ENCODE measurements around the gene CPED1. TPM values are rescaled to one million over a fixed set of nuclear protein-coding genes. Genes with fewer than 3 reads are reported as not detected.
"Not testable (repeated sequence)": the region's sequence is repeated elsewhere in the genome, so short reads cannot be mapped to it uniquely, and the experiment has no call there.

The CPED1 gene
- total RNA-seq, 2 donors from 2014 or later: not detected

DNA sequence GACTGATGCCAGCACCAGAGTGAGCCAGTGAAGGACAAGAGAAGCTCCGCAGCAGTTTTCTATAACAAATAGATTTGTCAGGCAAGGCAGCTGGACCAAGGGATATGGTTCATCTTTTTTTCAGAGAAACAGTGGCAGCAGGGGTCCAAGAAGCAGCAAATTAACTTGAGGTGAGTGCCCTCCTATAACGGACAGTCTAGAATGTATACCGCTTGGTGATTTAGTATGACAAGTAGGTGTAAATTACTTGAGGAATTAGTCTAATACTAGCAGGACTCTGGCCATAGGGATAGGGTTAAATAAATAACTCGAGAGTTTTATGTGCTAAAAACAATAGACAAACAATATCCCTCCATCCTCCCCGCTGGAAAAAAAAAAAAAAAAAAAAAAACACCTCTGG, 187.3 kb downstream of the CPED1 start:
- H3K9me3 Mint-ChIP-seq: peaks cover 5% of the 10 kb centered on the region
- no peak overlapping the region for H3K4me3 Mint-ChIP-seq
- H3K36me3 Mint-ChIP-seq: no peaks in the 10 kb centered on the region
- no peak for ATAC-seq
- peaks cover 0 to 8% of the 10 kb centered on the region in 2 donors for H3K4me1 Mint-ChIP-seq (ENCODE audit: low read depth in 2 of 2)
- H3K27me3 Mint-ChIP-seq: peaks cover 0 to 13% of the 10 kb centered on the region in 2 donors
- no peak for DNase-seq (ENCODE audit: low spot score)
- H3K27ac Mint-ChIP-seq: no peak overlapping the region

DNA sequence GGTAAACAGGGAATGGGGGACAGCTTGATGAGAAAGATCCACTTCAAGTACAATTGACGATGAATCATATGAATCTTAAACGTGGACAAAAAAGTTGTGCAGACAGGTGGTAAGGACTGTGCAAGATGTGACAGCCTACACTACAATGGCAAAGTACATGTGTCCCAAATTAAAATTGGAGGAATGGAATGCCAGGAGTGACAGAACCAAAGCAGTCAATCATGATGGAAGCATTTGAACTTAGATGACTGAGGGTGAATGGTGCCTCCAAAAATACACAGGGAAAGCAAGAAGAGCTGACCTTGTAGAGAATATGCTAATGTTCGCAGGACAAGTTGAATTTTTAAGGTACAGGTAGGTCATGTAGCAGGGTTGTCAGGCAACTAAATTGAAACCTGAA, 189.9 kb downstream of the CPED1 start:
- DNase-seq (ENCODE audit: low spot score) (no peak), ATAC-seq (no peak)
- H3K9me3 Mint-ChIP-seq: peaks cover 5% of the 10 kb centered on the region
- H3K4me1 Mint-ChIP-seq (ENCODE audit: low read depth in 2 of 2): peaks cover 0 to 8% of the 10 kb centered on the region in 2 donors
- H3K27ac Mint-ChIP-seq: no peak overlapping the region
- no peak overlapping the region for H3K4me3 Mint-ChIP-seq
- peaks cover 8 to 12% of the 10 kb centered on the region in 2 donors for H3K27me3 Mint-ChIP-seq
- no peaks in the 10 kb centered on the region for H3K36me3 Mint-ChIP-seq

DNA sequence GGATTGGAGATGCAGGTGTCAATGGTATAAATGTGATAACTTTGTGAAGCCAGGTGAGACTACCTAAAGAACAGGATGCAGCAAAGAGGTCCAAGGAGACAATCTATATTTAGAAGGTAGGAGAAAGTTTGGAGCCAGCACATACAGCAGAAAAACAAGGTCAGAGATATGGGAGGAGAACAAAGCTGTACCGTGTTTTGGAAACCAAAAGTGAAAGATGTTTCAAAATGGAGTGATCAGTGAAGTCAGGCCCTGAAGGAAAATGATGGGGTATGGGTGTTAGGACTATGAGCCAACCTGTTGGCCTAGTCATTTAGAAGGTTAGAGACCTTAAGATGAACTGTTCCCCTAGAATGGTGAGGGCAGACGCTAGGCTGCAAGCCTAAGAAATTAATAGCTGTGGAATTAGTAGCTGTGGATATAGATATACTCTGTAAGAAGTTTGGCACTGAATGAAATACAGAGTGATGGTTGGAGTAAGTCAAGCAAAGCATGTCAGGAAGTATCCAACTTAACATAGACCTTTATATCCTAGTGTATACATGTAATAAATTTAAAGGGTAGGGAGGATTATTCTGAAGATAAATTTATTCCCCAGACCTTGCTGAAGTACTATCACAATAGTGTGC, 190.5 kb downstream of the CPED1 start:
- H3K36me3 Mint-ChIP-seq: no peaks in the 10 kb centered on the region
- H3K27me3 Mint-ChIP-seq: peaks cover 8 to 12% of the 10 kb centered on the region in 2 donors
- peaks cover 0 to 8% of the 10 kb centered on the region in 2 donors for H3K4me1 Mint-ChIP-seq (ENCODE audit: low read depth in 2 of 2)
- ATAC-seq: peak in 1 of 2 donors; percentile 61
- H3K4me3 Mint-ChIP-seq: no peak overlapping the region
- peaks cover 5% of the 10 kb centered on the region for H3K9me3 Mint-ChIP-seq
- DNase-seq (ENCODE audit: low spot score): no peak
- H3K27ac Mint-ChIP-seq: no peak overlapping the region

DNA sequence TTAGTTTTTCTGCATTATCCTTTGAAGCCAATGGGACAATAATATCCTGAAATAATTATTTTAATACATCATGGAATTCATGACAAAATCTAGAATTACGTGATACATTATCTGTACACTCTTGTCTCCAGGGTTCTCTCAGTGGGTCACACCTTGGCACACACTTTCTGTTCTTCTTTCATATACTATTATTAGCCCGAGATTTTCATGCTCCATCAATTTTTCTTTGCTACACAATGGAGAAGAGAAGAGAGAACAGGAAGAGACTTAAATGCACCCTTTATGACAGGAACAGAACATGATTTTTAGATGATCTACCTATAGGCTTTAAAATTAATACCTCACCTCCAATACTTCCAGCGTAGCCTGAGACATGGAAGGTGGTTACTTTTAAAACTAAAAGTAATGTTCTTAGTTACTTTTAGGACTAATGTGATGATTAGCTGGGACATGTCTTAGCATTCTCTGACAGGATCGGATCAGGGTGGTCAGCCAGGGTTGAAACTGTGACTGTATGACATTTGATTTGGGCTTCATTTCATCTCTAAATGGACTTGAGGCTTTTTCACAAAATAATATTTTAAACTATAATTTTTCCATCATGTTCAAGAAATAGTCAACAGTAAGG, 192.0 kb downstream of the CPED1 start:
- Mint-ChIP-seq H3K4me1 (ENCODE audit: low read depth in 2 of 2) (peaks cover 0 to 8% of the 10 kb centered on the region in 2 donors), H3K36me3 (no peaks in the 10 kb centered on the region), H3K27ac (no peak overlapping the region), H3K27me3 (peaks cover 6 to 8% of the 10 kb centered on the region in 2 donors), H3K4me3 (no peak overlapping the region), H3K9me3 (peaks cover 5% of the 10 kb centered on the region)
- DNase-seq (ENCODE audit: low spot score) (no peak), ATAC-seq (no peak)

DNA sequence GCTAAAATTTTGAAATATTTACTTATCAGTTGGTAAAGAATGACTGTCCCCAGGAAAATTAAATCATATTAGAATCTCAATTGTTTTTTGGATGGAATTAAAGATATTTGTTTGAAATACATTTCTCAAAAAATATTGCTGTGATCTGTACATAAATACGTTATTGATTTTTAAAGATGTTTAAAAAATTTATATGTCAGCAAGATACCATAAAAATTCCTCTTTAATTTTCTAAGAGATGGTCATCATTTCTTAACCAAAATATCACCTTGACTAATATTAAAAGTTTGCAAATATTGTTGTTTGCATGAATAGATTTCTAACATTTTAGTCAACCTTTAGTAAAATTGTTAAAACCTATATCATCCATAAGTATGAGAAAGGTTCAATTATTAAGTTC, 192.8 kb downstream of the CPED1 start:
- Mint-ChIP-seq H3K27ac (no peak overlapping the region), H3K4me3 (no peak overlapping the region), H3K9me3 (peaks cover 5% of the 10 kb centered on the region), H3K27me3 (peaks cover 6 to 8% of the 10 kb centered on the region in 2 donors), H3K4me1 (ENCODE audit: low read depth in 2 of 2) (peaks cover 0 to 8% of the 10 kb centered on the region in 2 donors), H3K36me3 (no peaks in the 10 kb centered on the region)
- DNase-seq (ENCODE audit: low spot score): no peak
- no peak for ATAC-seq

DNA sequence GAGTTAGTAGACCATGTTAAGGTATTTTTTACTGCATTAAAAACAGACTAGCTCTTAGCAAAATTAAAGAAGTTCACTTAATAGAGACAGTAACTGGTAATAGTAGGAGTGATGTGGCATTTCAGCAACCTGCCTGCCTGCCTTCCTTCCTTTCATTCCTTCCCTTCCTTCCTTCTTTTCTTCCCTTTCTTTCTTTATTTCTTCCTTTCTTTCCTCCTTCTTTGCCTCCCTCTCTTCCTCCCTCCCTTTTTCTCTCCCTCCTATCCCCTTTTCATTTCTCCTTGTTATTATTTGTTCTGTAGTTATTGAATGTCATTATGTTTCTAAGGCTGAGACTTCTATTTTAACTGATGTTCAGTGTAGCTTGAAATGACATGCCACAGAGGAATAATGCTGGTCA, 193.8 kb downstream of the CPED1 start:
- Mint-ChIP-seq H3K4me1 (ENCODE audit: low read depth in 2 of 2) (peaks cover 0 to 8% of the 10 kb centered on the region in 2 donors), H3K4me3 (no peak overlapping the region), H3K9me3 (peaks cover 5% of the 10 kb centered on the region), H3K27me3 (peaks cover 6 to 8% of the 10 kb centered on the region in 2 donors), H3K36me3 (no peaks in the 10 kb centered on the region), H3K27ac (no peak overlapping the region)
- DNase-seq (ENCODE audit: low spot score) (no peak), ATAC-seq (no peak)

DNA sequence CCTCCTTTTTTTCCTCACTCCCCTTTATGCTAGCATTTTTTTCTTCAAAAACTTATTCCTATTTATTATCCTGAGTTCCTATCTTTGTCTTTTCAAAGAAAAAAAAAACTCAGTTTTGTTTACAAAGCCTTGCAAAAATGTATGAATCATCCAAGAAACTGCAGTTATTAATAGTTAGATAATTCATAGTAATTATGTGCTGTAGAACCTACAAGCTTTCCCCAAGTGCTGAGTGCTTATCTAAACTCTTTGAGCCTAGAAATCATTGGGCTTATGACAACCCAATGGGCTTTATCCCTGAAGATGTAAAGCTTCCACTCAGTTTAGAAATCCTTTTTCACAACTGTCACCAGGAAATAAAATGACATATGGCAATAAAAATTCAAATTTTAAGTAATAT, 194.4 kb downstream of the CPED1 start:
- no peak overlapping the region for H3K27ac Mint-ChIP-seq
- no peak for ATAC-seq
- peaks cover 0 to 8% of the 10 kb centered on the region in 2 donors for H3K4me1 Mint-ChIP-seq (ENCODE audit: low read depth in 2 of 2)
- no peak for DNase-seq (ENCODE audit: low spot score)
- H3K36me3 Mint-ChIP-seq: no peaks in the 10 kb centered on the region
- H3K4me3 Mint-ChIP-seq: no peak overlapping the region
- peaks cover 6 to 8% of the 10 kb centered on the region in 2 donors for H3K27me3 Mint-ChIP-seq
- H3K9me3 Mint-ChIP-seq: peaks cover 5% of the 10 kb centered on the region

DNA sequence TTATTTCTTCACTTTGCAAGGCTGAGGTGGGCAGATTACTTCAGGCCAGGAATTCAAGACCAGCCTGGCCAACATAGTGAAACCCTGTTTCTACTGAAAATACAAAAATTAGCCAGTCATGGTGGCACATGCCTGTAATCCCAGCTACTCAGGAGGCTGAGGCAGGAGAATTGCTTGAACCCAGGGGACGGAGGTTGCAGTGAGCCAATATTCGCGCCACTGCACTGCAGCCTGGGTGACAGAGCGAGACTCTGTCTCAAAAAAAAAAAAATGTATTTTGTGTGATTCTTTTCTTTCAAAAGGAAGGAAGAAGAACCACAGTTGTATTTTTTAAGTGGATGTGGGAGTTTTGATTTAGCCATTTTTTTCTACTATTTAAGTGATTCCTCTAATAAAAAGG, 195.4 kb downstream of the CPED1 start:
- H3K36me3 Mint-ChIP-seq; H3K4me1 Mint-ChIP-seq (ENCODE audit: low read depth in 2 of 2); DNase-seq (ENCODE audit: low spot score); H3K27ac Mint-ChIP-seq; H3K9me3 Mint-ChIP-seq; H3K4me3 Mint-ChIP-seq; ATAC-seq: not testable (repeated sequence)
- H3K27me3 Mint-ChIP-seq: peaks cover 10 to 16% of the 10 kb centered on the region in 2 donors

DNA sequence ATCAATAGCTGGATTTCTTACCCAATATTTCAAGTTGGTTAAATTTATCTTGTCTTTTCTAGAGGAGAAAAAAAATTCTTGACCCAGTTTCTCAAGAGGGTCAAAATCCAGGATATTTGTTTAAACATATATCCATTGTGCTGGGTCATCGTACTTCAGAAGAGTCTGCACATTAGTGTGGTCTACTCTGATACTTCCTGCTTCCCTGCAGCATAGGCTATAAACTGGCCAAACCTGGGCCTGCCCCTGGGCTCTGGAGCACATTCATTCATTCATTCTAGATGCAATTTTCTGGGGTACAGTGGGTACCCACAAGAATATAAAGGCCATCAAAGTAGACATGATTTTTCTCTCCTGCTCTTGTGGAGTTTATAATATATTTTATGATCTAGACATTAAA, 198.2 kb downstream of the CPED1 start:
- no peak overlapping the region for H3K4me3 Mint-ChIP-seq
- no peaks in the 10 kb centered on the region for H3K36me3 Mint-ChIP-seq
- no peak for DNase-seq (ENCODE audit: low spot score)
- no peak for ATAC-seq
- no peaks in the 10 kb centered on the region for H3K4me1 Mint-ChIP-seq (ENCODE audit: low read depth in 2 of 2)
- H3K9me3 Mint-ChIP-seq: peaks cover 6% of the 10 kb centered on the region
- peaks cover 9 to 28% of the 10 kb centered on the region in 2 donors for H3K27me3 Mint-ChIP-seq
- H3K27ac Mint-ChIP-seq: no peak overlapping the region

DNA sequence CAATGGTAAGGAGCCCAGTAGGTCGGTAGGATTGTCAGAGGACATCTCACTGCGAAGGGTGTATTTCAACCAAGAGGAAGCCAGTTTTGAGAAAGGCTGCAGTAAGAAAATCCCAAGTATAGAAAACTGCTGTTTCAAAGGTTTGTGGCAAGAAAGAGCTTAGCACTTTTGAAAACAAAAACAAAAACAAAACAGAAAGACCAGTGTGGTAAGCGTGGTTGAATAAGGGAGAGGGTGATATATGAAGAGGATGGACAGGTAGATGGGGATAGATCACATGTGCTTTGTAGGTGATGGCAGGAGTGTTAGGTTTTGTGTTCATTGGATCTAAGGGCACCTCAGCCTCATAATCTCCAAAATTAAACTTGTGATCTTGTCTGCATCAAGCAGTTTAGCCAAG, 198.7 kb downstream of the CPED1 start:
- H3K27ac Mint-ChIP-seq: no peak overlapping the region
- H3K4me1 Mint-ChIP-seq (ENCODE audit: low read depth in 2 of 2): no peaks in the 10 kb centered on the region
- H3K9me3 Mint-ChIP-seq: peaks cover 6% of the 10 kb centered on the region
- H3K27me3 Mint-ChIP-seq: peaks cover 9 to 26% of the 10 kb centered on the region in 2 donors
- ATAC-seq (no peak), DNase-seq (ENCODE audit: low spot score) (no peak)
- H3K36me3 Mint-ChIP-seq: no peaks in the 10 kb centered on the region
- H3K4me3 Mint-ChIP-seq: no peak overlapping the region

DNA sequence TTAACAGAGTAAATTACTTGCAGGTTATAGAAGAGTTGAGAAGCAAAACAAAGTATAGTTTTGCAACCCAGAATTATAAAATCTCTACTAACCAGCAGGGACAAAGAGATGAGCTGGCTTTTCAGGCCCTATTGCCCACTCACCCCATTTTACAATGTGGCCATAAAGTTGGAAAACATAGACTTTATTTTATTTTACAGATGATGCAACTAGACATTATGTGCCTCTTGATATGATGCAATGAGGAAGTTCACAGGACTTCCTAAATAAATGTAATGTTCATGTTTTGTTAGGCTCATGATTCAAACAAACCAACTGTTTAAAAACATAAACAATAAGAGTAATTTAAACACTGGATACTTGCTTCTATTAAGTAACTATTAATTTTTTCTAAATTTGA, 199.2 kb downstream of the CPED1 start:
- H3K4me1 Mint-ChIP-seq (ENCODE audit: low read depth in 2 of 2): no peaks in the 10 kb centered on the region
- no peak for ATAC-seq
- no peak overlapping the region for H3K27ac Mint-ChIP-seq
- peaks cover 6 to 21% of the 10 kb centered on the region in 2 donors for H3K27me3 Mint-ChIP-seq
- H3K4me3 Mint-ChIP-seq: no peak overlapping the region
- no peaks in the 10 kb centered on the region for H3K36me3 Mint-ChIP-seq
- no peak for DNase-seq (ENCODE audit: low spot score)
- peaks cover 6% of the 10 kb centered on the region for H3K9me3 Mint-ChIP-seq

DNA sequence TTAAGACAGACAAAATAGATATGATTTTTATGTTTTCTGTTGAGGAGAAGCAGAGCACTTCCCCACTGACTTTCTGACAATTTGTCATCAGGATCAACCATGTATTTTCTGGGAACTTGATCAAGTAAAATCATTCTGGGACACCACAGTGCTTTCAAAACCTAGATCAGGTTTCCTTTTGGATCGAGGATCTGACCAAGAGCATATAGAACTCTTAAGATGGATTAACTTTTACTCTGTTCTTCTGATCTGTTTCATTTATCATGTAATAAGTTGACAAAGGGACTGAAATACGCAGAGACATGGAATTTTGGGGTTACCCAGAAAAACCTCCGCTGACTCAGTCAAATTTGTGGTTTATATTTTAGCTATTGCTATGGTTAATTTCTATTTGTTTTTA, 204.3 kb downstream of the CPED1 start:
- no peak overlapping the region for H3K4me3 Mint-ChIP-seq
- H3K9me3 Mint-ChIP-seq: peaks cover 6% of the 10 kb centered on the region
- H3K27me3 Mint-ChIP-seq: peaks cover 6 to 20% of the 10 kb centered on the region in 2 donors
- ATAC-seq (no peak), DNase-seq (ENCODE audit: low spot score) (no peak)
- no peaks in the 10 kb centered on the region for H3K36me3 Mint-ChIP-seq
- no peak overlapping the region for H3K27ac Mint-ChIP-seq
- H3K4me1 Mint-ChIP-seq (ENCODE audit: low read depth in 2 of 2): no peaks in the 10 kb centered on the region

DNA sequence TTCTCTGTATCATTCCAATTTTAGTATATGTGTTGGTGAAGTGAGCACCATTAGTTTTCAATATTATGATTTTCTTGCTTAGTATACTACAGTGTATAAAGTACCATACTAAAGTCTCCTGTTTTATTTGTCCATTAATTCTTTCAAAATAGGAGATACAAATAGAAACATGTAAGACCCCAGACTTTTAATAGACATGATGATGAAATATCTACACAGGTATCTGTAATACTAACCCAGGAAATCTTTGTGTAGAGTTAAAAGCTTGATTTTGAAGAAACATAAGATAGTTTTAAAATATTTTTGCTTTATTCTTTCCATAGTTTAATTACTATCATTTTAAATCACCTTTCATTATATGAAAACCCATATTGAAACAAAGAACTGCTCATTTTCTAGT, 206.5 kb downstream of the CPED1 start:
- ATAC-seq: no peak
- H3K27me3 Mint-ChIP-seq: peaks cover 1 to 11% of the 10 kb centered on the region in 2 donors
- no peak overlapping the region for H3K4me3 Mint-ChIP-seq
- H3K27ac Mint-ChIP-seq: no peak overlapping the region
- H3K4me1 Mint-ChIP-seq (ENCODE audit: low read depth in 2 of 2): no peaks in the 10 kb centered on the region
- H3K9me3 Mint-ChIP-seq: no peaks in the 10 kb centered on the region
- no peaks in the 10 kb centered on the region for H3K36me3 Mint-ChIP-seq
- no peak for DNase-seq (ENCODE audit: low spot score)

DNA sequence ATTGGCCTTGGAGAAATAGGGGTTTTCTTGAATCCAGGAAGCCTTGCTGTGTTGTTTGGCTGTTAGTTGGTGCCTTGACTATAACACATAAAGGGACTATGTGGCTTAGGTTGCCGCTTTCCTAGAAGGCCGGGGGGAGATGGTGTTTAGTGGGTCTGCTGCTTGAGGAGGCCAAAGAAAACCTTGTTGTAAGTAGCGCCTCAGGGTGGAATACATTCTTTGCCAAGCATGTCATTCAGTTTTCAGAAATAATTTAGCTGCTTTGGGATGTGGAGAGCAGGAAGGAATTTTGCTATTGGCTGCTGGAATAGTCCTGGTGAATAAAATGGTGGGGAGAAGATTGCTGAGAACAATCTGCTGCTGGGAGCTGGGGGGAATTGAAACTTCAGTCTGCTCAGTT, 207.4 kb downstream of the CPED1 start:
- H3K9me3 Mint-ChIP-seq: no peaks in the 10 kb centered on the region
- DNase-seq (ENCODE audit: low spot score) (no peak), ATAC-seq (no peak)
- no peaks in the 10 kb centered on the region for H3K36me3 Mint-ChIP-seq
- H3K27ac Mint-ChIP-seq: no peak overlapping the region
- H3K27me3 Mint-ChIP-seq: peaks cover 0 to 8% of the 10 kb centered on the region in 2 donors
- no peaks in the 10 kb centered on the region for H3K4me1 Mint-ChIP-seq (ENCODE audit: low read depth in 2 of 2)
- H3K4me3 Mint-ChIP-seq: no peak overlapping the region
